DMS79 (cell line): ENCODE data around the gene CCDC91.
"Not testable (repeated sequence)": the region's sequence is repeated elsewhere in the genome, so short reads cannot be mapped to it uniquely, and the experiment has no call there.

Experiments
- DNase-seq: peaks from one replicate; lab custom pipeline; 2025; lab: John Stamatoyannopoulos, UW

Gene CCDC91

GRCh38 chr12:28459481-28459880 lies 269.2 kb downstream of the CCDC91 start:
- DNase-seq = no peak

GRCh38 chr12:28460420-28461130 lies 270.3 kb downstream of the CCDC91 start:
- no peak for DNase-seq

GRCh38 chr12:28463396-28463795 lies 273.1 kb downstream of the CCDC91 start:
- no peak for DNase-seq

GRCh38 chr12:28471762-28472161 lies 281.5 kb downstream of the CCDC91 start:
- DNase-seq = not testable (repeated sequence)

GRCh38 chr12:28476206-28476605 lies 285.9 kb downstream of the CCDC91 start:
- DNase-seq = not testable (repeated sequence)

- DNase-seq = not testable (repeated sequence)
Measured at GRCh38 chr12:28479097-28479496, 288.8 kb downstream of the CCDC91 start.

- DNase-seq = no peak
Measured at GRCh38 chr12:28479683-28480082, 289.4 kb downstream of the CCDC91 start.

- DNase-seq = no peak
Measured at GRCh38 chr12:28484156-28484555, 293.9 kb downstream of the CCDC91 start.

GRCh38 chr12:28486521-28486920 lies 296.3 kb downstream of the CCDC91 start:
- DNase-seq = no peak

- DNase-seq = no peak
Measured at GRCh38 chr12:28489246-28489645, 299.0 kb downstream of the CCDC91 start.

GRCh38 chr12:28497889-28498411 lies 307.7 kb downstream of the CCDC91 start:
- DNase-seq = no peak

- DNase-seq = no peak
Measured at GRCh38 chr12:28498850-28499249, 308.6 kb downstream of the CCDC91 start.

GRCh38 chr12:28500373-28501024 lies 310.2 kb downstream of the CCDC91 start:
- no peak for DNase-seq

- DNase-seq = no peak
Measured at GRCh38 chr12:28506271-28506670, 316.0 kb downstream of the CCDC91 start.

GRCh38 chr12:28507033-28507432 lies 316.8 kb downstream of the CCDC91 start:
- DNase-seq = no peak

- no peak for DNase-seq
Measured at GRCh38 chr12:28507867-28508266, 317.6 kb downstream of the CCDC91 start.

- no peak for DNase-seq
Measured at GRCh38 chr12:28512406-28512805, 322.1 kb downstream of the CCDC91 start.

GRCh38 chr12:28512876-28513275 lies 322.6 kb downstream of the CCDC91 start:
- no peak for DNase-seq

GRCh38 chr12:28513983-28514382 lies 323.7 kb downstream of the CCDC91 start:
- DNase-seq = no peak

- DNase-seq = no peak
Measured at GRCh38 chr12:28517101-28517500, 326.8 kb downstream of the CCDC91 start.

- DNase-seq = no peak
Measured at GRCh38 chr12:28527631-28528249, 337.5 kb downstream of the CCDC91 start.

GRCh38 chr12:28535216-28535615 lies 345.0 kb downstream of the CCDC91 start:
- DNase-seq = no peak

- DNase-seq = no peak
Measured at GRCh38 chr12:28536088-28536487, 345.8 kb downstream of the CCDC91 start.
